ENCODE data around the gene POU2AF2.

Gene POU2AF2

DNA sequence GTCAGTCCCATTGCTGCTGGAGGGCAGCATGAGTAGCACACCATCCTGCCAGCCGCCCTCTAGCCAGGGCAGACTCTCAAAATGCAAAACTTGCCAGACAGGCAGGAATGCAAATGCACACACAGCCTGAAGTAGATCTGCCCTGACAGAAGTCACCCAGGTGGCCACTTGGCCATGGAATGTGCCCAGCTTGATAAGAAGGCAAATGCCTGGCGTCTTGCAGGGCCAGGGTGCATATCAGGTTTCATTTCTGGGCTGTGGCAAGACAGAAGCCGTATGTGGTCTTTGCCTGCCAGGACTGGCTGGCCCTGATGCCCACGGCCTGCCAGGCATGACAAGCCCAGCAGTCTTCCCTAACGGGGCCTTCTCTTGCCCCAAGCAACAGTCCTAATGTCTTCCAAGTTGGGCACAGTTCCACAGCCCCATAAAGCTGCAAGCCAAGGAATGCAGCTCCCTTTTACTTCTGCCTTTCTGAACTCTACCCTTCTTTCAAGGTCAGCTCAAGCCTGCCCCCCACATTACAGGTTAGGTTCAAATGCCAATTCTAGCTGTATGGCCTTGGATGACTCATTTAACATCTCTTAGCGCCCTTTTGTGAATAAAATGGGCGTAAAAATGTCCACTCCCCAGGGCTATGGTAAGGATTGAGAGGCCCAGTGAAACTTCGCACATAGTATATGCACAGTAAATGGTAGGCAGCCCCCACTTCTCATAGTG, 82.5 kb downstream of the POU2AF2 start:
- H3K4me1 Mint-ChIP-seq = no peaks in the 10 kb centered on the region
- no peak overlapping the region for H3K4me3 Mint-ChIP-seq
- no peaks in the 10 kb centered on the region for H3K27me3 Mint-ChIP-seq
- H3K9me3 Mint-ChIP-seq = no peaks in the 10 kb centered on the region
- DNase-seq (no peak), ATAC-seq (no peak)
- H3K27ac Mint-ChIP-seq = no peak overlapping the region

DNA sequence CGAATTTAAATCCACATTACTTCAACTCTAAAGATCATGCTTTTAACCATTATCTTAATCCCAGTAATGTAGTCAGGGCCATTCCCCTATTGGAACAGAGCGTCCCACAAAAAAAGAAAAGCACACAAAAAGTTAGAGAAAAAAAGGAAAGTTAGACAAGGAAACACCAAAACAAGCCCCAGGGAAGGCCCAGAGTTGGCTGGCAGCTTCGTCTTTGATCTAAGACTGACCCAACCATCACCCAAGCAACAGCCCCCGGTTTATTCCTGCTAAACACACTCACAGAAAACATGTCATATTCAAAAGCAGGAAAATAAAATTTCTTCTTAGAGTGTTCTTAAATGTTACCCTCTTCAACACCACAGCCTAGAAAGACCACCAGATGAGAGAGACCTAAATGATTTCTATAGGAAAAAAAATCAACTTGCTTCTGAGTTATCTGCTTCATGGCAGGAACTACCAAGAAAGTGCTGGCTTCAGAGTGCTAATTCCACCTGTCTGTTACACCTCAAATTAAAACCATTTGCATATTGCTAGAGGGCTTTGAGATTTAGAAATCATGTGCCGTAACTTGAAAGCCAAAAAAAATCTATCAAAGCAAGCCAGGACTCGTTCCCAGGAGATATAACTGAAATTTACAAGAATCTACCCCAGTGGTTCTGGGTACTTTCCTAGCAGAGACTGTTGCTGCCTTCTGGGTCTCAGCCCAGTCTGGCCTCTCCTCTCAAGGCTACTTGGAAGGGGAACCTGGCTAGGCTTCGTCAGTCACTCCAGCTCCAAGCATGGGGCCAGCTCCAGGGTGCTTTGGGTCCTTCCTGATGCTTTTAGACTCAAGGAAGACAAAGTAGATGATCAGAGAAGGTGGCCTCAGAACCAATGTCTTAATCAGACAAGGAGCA, 84.0 kb downstream of the POU2AF2 start:
- Mint-ChIP-seq H3K27ac (no peak overlapping the region), H3K9me3 (no peaks in the 10 kb centered on the region), H3K4me1 (no peaks in the 10 kb centered on the region), H3K4me3 (no peak overlapping the region), H3K27me3 (peaks cover 6% of the 10 kb centered on the region)
- DNase-seq (no peak), ATAC-seq (no peak)

DNA sequence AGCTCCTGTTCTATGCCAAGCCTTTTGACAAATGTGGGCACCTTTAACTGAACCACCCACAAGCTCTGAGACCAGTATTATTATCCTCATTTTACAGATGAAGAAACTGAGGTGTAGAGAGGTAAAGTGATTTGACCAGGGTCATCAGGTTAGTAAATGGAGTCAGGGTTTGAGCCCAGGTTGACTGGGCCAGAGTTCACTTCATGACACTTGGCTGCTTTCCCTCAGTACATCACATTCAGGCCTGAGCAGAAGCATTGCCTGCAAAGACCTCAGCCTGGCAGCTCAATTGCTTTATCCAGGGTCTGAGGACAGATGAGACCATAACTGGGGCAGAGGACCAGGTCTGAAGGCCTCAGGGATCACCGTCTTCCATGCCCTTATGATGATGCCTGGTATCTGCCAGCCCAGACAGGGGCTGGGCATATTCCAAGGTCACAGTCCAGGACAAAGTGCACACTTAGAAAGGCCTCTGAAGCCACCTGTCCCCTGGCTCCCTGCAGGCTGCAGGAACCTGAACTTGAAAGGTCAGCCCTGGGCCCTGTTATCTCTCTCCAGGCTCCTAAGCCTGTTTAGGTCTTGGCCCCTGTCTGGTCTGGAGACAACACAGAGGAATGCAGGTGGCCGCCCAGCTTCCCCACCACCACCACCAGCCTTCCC, 84.8 kb downstream of the POU2AF2 start:
- no peak for ATAC-seq
- no peak overlapping the region for H3K27ac Mint-ChIP-seq
- no peak for DNase-seq
- no peaks in the 10 kb centered on the region for H3K9me3 Mint-ChIP-seq
- peaks cover 6% of the 10 kb centered on the region for H3K27me3 Mint-ChIP-seq
- no peaks in the 10 kb centered on the region for H3K4me1 Mint-ChIP-seq
- no peak overlapping the region for H3K4me3 Mint-ChIP-seq

DNA sequence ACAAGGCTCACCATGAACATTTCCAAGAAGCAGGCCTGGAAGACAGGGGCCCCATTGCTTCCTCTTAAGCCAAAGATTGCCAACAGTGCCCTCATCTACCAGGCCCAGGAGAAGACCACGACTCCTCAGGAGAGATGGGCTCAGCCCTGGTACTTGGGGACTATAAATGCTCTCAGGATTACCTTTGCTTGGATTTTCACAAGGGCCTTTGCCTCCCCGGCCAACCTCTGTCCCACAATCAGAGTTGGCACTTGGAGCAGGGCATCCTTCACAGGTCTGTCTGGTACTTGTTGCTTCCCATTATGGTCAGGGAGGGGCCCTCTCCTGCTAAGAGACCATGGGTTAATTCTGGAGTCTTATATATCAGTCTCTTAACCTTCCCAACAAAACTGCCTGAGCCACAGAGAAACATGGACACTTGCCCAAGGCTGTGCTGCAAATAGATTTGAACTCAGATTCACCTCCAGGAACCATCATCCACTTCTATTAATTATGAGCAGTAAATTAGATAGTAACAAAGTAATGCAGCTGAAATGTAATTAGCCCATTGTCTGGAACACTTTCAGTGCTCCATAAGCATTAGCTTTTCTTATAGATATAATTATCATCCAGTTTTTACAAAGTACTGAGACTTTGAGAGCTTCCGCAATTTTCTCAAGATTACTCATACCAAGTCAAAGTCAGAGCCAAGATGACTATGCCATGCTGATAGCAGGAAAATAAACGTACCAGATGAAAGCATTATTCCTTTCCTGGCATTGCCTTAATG, 86.4 kb downstream of the POU2AF2 start:
- no peak for DNase-seq
- ATAC-seq = no peak
- H3K4me3 Mint-ChIP-seq = no peak overlapping the region

DNA sequence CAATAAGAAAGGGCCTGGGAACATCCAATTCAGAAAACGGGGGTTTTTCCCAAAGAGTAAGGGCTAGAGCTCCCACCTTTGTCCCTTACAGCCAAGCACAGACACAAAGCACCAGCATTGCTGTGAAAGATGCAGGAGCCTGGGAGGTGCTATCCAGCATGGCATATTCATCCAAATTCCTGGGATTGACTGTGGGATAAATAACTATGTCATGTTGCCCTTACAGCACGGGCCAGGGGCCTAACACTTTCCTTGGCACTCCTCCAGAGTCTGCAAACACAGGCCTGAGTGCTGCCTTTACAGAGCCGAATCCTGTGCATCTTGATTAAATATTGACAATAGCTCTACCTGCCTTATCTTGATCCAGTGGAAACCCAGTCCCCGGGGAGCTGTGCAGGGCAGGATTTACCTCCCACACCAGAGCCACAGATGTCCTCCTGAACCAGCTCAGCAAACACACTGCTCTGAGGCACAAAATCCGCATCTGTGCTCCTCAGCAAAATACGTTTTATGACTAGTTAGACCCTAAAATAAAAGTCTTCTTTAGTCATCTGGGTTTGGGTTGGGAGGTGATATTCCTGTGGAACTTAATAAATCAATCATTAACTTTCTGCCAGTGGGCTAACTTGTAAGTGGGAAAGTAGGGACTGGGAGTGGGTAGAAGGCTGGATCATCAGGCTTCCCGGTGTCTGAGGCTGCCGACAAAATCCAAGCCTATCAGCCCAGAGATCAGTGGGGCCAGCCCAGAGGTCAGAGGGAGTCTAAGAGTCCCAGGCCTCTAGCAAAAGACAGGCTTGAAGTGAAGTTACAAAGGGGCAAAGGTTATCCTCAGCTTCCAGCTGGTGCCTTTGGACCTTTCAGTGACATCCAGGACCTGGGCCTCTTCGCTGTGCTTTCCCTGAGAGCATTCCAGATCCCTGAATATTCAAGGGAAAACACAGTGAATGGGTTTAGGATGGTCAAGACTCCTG, 89.3 kb downstream of the POU2AF2 start:
- no peaks in the 10 kb centered on the region for H3K4me1 Mint-ChIP-seq

More for the DNA sequence above, 86.4 kb downstream of the POU2AF2 start:
- Mint-ChIP-seq H3K27ac (no peak overlapping the region), H3K27me3 (peaks cover 6% of the 10 kb centered on the region), H3K9me3 (no peaks in the 10 kb centered on the region), H3K4me1 (no peaks in the 10 kb centered on the region)

DNA sequence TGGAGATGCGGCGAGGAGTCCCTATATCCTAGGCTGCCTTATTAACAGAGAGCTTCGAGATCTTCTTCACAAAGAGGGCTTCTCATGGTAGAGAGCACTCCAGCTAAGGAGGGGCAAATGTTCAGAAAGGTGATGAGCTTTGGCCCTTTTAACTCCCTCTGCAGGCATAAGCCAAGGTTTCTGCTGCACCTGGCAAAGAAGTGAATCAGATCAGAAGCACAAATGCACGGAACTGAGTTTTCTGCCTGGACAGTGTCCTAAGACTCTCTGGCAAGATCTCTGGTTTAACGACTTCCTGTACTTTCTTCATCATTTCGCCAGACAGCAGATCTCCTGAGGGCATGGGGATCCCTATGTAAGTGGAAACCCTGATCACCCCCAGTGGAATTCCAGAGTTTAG, 90.0 kb downstream of the POU2AF2 start:
- no peak overlapping the region for H3K4me3 Mint-ChIP-seq
- DNase-seq = no peak
- H3K4me1 Mint-ChIP-seq = no peaks in the 10 kb centered on the region

More for the DNA sequence above, 89.3 kb downstream of the POU2AF2 start:
- ATAC-seq = no peak
- no peak for DNase-seq
- H3K27me3 Mint-ChIP-seq = peaks cover 6% of the 10 kb centered on the region
- peaks cover 0 to 5% of the 10 kb centered on the region in 2 donors for H3K9me3 Mint-ChIP-seq
- H3K4me3 Mint-ChIP-seq = no peak overlapping the region
- H3K27ac Mint-ChIP-seq = no peak overlapping the region

More for the DNA sequence above, 90.0 kb downstream of the POU2AF2 start:
- ATAC-seq = no peak
- H3K9me3 Mint-ChIP-seq = peaks cover 0 to 5% of the 10 kb centered on the region in 2 donors
- H3K27ac Mint-ChIP-seq = no peak overlapping the region
- H3K27me3 Mint-ChIP-seq = peaks cover 6% of the 10 kb centered on the region
